ENCODE results near the gene TENM4. TPM values are rescaled to one million over a fixed set of nuclear protein-coding genes. Genes with fewer than 3 reads are reported as not detected.

Gene TENM4
- total RNA-seq, 2 donors from 2014 or later, result 2.6 to 6.8 TPM

DNA sequence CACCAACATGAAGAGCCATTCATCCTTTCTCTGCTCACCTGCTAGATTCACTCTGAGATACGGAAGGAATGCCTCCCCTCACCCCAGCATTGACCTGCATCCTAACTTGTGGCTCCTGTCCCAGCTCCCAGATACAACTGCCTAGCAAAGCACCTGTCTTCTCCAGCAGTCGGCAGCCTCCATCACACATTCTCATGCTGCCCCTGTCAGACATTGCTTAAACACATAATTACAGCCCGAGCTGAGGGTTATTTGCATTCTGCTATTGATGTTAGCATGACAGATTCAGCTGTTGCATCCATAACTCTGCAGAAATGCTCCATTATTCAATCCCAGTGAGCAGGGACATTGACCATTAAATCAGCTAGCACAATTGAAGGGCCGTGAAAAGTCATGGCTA, 681.8 kb downstream of the TENM4 start:
- 36% methylated on average over 4 of the region's 4 CpGs for WGBS
- H3K27me3 ChIP-seq (replicated peaks; ENCODE audit: insufficient read depth), result no peaks in the 10 kb centered on the region
- no peaks in the 10 kb centered on the region for H3K9me3 ChIP-seq
- no peak overlapping the region for H3K27ac ChIP-seq
- TF ChIP-seq, protein P1, sequence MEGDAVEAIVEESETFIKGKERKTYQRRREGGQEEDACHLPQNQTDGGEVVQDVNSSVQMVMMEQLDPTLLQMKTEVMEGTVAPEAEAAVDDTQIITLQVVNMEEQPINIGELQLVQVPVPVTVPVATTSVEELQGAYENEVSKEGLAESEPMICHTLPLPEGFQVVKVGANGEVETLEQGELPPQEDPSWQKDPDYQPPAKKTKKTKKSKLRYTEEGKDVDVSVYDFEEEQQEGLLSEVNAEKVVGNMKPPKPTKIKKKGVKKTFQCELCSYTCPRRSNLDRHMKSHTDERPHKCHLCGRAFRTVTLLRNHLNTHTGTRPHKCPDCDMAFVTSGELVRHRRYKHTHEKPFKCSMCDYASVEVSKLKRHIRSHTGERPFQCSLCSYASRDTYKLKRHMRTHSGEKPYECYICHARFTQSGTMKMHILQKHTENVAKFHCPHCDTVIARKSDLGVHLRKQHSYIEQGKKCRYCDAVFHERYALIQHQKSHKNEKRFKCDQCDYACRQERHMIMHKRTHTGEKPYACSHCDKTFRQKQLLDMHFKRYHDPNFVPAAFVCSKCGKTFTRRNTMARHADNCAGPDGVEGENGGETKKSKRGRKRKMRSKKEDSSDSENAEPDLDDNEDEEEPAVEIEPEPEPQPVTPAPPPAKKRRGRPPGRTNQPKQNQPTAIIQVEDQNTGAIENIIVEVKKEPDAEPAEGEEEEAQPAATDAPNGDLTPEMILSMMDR (IDR thresholded peaks at IDR 0.05), result no peak
- TF ChIP-seq POLR2A (IDR thresholded peaks at IDR 0.05) (no peak), POLR2AphosphoS5 (IDR thresholded peaks at IDR 0.05) (no peak)
- no peaks in the 10 kb centered on the region for H3K4me1 ChIP-seq (replicated peaks)
- H3K36me3 ChIP-seq, result no peaks in the 10 kb centered on the region
- DNase-seq (ENCODE audit: low spot score), result no peak
- intact Hi-C loops (cut with DNase I), result no loop called here
- no peak overlapping the region for H3K4me3 ChIP-seq

DNA sequence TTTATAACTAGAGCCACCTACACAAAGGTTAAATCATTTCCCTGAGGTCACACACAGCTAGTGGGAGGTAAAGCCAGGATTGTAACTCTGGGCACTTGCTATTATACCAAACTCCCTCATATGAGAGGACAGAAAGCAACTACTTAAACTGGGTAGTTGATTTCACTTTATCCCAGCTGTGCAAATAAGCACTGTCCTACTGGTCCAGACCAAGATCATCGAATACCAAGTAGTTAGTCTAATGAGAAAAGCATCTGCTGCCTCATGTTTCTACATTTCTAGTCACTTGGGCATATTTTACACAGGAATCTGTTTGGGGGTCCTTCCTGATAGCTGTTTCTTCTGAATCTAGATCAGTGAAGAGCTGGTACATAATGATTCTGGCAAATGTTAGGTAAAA, 687.5 kb downstream of the TENM4 start:
- TF ChIP-seq POLR2A (IDR thresholded peaks at IDR 0.05), result no peak
- TF ChIP-seq POLR2AphosphoS5 (IDR thresholded peaks at IDR 0.05), result no peak
- TF ChIP-seq, protein P1 (IDR thresholded peaks at IDR 0.05), result no peak
- Histone ChIP-seq H3K36me3 (no peaks in the 10 kb centered on the region), H3K9me3 (no peaks in the 10 kb centered on the region), H3K4me1 (replicated peaks) (no peaks in the 10 kb centered on the region), H3K27ac (no peak overlapping the region), H3K27me3 (replicated peaks; ENCODE audit: insufficient read depth) (no peaks in the 10 kb centered on the region), H3K4me3 (no peak overlapping the region)
- WGBS, result 38% methylated on average over 1 of the region's 1 CpG
- no peak for DNase-seq (ENCODE audit: low spot score)
- intact Hi-C loops (cut with DNase I), result no loop called here

DNA sequence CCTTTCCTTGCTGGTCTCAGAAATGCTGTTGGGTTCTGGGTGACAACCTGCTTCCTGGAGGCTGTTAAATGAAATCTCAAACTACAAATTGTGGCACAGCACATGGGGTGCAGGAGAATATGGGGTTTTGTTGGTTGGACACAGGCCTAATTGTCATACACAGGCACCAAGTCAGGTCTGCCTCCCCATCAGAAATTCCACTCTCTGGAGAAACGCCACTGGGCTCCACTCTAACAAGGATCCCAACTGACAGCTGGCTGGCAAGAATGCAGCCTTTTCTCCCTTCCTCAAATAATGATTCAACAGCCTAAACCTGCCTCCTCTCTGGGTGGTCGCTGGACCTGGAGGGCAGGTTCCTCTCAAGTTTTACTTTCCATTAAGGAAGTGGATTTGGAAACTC, 688.3 kb downstream of the TENM4 start:
- intact Hi-C loops (cut with DNase I), result no loop called here
- no peak for DNase-seq (ENCODE audit: low spot score)
- 40% methylated on average over 2 of the region's 2 CpGs for WGBS
- H3K9me3 ChIP-seq, result no peaks in the 10 kb centered on the region
- H3K27ac ChIP-seq, result no peak overlapping the region
- no peaks in the 10 kb centered on the region for H3K27me3 ChIP-seq (replicated peaks; ENCODE audit: insufficient read depth)
- H3K4me1 ChIP-seq (replicated peaks), result no peaks in the 10 kb centered on the region
- TF ChIP-seq POLR2AphosphoS5 (IDR thresholded peaks at IDR 0.05), result no peak
- H3K36me3 ChIP-seq, result no peaks in the 10 kb centered on the region
- H3K4me3 ChIP-seq, result no peak overlapping the region

DNA sequence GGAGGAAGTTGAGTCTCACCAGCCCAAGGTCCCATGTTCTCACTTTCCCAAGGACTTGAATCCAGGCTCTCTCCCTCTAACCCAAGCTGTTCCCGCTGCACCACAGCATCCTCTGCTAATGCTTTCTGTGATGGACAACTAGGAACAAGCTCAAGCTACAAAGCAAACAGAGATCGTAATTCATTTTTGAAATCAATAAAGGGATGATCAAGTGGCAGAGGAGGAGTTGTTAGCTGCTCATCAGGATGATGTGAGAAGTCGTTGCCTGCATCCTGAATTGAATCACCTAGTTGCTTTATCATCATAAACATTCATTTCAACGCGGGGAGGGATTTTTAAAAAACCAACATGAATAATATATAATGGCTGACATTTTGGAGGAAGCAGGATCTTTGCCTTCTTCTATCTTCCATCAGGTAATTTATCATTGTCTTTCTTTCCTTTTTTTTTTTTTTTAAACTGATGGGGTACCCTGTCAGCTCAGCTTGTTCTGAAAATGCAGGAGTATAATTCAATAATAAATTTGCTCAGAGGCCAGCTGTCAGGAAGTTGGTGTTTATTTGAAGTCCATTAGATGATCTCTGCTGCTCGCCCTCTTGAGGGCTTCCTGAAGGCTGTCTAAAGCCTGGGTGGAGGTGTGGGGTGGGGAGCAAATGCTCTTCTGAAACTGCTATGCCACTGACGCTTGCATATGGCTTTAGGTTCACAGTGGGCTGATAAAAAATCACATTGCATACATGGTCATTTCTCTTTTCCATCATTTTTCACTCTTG, 691.7 kb downstream of the TENM4 start:
- TF ChIP-seq POLR2AphosphoS5 (IDR thresholded peaks at IDR 0.05), result no peak
- TF ChIP-seq, protein P1 (IDR thresholded peaks at IDR 0.05), result no peak
- H3K4me1 ChIP-seq (replicated peaks), result no peaks in the 10 kb centered on the region
- intact Hi-C loops (cut with DNase I), result no loop called here
- H3K4me3 ChIP-seq, result no peak overlapping the region
- no peak for DNase-seq (ENCODE audit: low spot score)
- no peak overlapping the region for H3K27ac ChIP-seq
- no peaks in the 10 kb centered on the region for H3K9me3 ChIP-seq
- 86% methylated on average over 7 of the region's 7 CpGs for WGBS
- no peaks in the 10 kb centered on the region for H3K36me3 ChIP-seq
- H3K27me3 ChIP-seq (replicated peaks; ENCODE audit: insufficient read depth), result no peaks in the 10 kb centered on the region

DNA sequence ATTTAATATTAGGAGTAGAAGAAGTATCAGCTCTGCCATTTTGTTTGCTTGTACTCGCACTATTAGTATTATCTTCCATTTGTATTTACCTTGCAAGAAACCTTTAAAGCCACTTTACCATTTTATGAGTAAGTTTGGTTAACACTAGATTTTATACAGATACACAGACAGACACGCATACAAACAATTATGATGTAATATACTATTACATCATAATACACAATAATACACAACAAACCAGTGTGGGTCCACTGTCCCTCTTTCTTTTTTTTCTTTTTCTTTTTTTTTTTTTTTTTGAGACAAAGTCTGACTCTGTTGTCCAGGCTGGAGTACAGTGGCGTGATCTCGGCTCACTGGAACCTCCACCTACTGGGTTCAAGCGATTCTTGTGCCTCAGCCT, 695.9 kb downstream of the TENM4 start:
- TF ChIP-seq, protein P1 (IDR thresholded peaks at IDR 0.05), result no peak
- TF ChIP-seq POLR2A (IDR thresholded peaks at IDR 0.05) (no peak), POLR2AphosphoS5 (IDR thresholded peaks at IDR 0.05) (no peak)
- Histone ChIP-seq H3K9me3 (no peaks in the 10 kb centered on the region), H3K36me3 (no peaks in the 10 kb centered on the region), H3K4me3 (no peak overlapping the region), H3K4me1 (replicated peaks) (no peaks in the 10 kb centered on the region), H3K27ac (no peak overlapping the region), H3K27me3 (replicated peaks; ENCODE audit: insufficient read depth) (no peaks in the 10 kb centered on the region)
- WGBS, result 88% methylated on average over 5 of the region's 5 CpGs
- intact Hi-C loops (cut with DNase I), result no loop called here
- no peak for DNase-seq (ENCODE audit: low spot score)
